Measurements from ENCODE around the gene WBP1L. TPM values are rescaled to one million over a fixed set of nuclear protein-coding genes. Genes with fewer than 3 reads are reported as not detected.

WBP1L gene
- total RNA-seq, 2 donors from 2014 or later = 32.3 to 42.7 TPM

DNA sequence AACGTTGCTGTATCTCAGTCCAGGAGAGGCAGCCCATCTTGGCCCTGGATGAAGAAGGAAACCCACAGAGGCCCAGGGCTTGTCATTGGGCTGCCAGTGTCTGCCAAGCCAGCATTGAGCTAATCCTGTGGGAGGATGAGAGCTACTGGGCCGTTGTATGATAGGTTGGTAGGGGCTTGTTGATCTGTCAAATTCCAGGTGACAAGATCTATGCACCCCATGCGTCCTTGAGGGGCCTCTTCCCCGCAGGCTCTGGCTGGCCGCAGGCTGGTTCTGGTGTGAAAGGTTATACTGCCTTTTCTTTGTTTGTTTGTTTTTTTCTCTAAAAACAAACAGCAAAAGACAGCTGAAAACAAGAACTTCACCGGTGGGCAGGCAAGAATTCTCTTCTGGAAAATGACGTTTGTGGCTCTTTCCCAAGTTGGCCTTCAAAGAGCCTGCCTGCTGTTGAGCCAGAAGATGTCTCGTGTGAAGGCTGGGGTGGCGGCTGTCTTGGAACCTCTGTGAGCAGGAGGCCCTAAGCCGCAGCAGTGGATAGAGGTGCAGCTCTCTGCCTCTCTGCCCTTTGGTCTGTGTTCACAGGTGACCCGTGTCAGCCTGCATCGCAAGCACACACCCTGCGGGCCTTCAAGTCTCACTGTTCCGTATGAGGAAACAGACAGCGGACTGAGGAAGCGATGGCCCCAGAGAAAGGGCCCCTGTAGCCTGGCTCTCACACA, 70.1 kb downstream of the WBP1L start:
- peak; percentile 67 for DNase-seq
- Histone ChIP-seq H3K27me3 (no peaks in the 10 kb centered on the region), H3K36me3 (peaks cover 21% of the 10 kb centered on the region), H3K4me3 (no peak overlapping the region), H3K9ac (ENCODE audit: low read depth in 2 of 2, low read length in 2 of 2) (no peak overlapping the region), H3K9me3 (no peaks in the 10 kb centered on the region), H3K4me1 (peaks cover 4% of the 10 kb centered on the region), H3K27ac (no peak overlapping the region)
- intact Hi-C loops (cut with DNase I) = no loop called here
- TF ChIP-seq, protein P1, sequence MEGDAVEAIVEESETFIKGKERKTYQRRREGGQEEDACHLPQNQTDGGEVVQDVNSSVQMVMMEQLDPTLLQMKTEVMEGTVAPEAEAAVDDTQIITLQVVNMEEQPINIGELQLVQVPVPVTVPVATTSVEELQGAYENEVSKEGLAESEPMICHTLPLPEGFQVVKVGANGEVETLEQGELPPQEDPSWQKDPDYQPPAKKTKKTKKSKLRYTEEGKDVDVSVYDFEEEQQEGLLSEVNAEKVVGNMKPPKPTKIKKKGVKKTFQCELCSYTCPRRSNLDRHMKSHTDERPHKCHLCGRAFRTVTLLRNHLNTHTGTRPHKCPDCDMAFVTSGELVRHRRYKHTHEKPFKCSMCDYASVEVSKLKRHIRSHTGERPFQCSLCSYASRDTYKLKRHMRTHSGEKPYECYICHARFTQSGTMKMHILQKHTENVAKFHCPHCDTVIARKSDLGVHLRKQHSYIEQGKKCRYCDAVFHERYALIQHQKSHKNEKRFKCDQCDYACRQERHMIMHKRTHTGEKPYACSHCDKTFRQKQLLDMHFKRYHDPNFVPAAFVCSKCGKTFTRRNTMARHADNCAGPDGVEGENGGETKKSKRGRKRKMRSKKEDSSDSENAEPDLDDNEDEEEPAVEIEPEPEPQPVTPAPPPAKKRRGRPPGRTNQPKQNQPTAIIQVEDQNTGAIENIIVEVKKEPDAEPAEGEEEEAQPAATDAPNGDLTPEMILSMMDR (IDR thresholded peaks at IDR 0.05) = no peak

DNA sequence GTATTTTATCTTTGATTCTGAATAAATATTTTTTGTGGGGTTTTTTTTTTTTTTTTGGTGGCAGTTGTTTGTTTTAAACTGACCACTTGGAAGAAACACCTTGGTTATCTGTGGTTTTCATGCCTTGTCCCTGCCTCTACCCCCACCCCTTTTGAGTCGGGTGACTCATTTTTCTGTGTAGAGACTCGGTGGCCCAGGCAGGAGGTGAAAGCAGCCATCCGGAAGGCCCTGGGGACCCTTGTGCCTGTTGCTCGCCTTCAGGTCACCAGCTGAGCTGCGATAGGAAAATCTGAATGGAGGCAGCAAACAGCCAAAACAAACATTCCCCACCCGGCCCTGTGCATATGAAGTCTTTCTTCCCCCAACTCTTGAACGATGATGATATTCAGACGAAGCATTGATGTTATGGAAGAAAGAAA, 70.7 kb downstream of the WBP1L start:
- peaks cover 4% of the 10 kb centered on the region for H3K4me1 ChIP-seq
- no peaks in the 10 kb centered on the region for H3K27me3 ChIP-seq
- H3K9me3 ChIP-seq = no peaks in the 10 kb centered on the region
- no peak overlapping the region for H3K9ac ChIP-seq (ENCODE audit: low read depth in 2 of 2, low read length in 2 of 2)
- intact Hi-C loops (cut with DNase I) = no loop called here
- TF ChIP-seq, protein P1 (IDR thresholded peaks at IDR 0.05) = no peak
- DNase-seq = no peak
- peaks cover 21% of the 10 kb centered on the region for H3K36me3 ChIP-seq
- no peak overlapping the region for H3K4me3 ChIP-seq
- no peak overlapping the region for H3K27ac ChIP-seq

DNA sequence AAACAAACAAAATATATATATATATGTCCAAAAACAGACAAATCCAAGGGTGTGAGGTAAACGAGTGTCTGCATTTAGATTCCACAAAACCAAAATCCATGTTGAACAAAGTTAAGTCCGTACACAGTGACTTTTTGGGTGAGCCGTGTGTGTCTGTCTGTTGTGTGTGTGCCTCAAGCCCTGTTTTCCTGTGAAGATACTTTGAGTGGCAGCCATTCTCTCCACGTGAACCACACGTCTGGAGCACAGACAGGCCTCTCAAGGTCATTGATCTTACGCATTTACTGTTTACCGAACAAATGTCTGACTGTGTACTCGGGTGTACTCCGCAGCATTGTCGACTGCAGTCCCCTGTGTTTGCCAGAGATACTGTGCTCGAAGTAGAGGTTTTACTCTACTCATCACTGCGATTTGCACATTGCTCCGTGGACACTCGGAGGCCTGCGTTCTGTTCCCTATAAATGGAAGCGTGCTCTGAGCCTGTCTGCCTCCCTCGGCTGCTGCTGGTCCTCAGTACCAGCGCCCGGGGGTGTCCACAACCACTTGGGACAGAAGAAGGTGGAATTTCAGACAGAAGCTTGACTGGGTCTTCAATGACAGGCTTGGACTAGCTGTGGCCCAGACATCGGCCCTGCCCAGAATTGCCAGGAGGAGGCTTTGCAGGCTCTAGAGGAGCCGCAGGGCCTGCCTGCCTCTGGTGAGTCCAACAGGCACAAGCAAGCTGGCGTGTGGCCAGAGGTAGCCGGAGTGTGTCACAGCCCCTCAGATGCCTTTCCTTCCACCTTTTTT, 71.3 kb downstream of the WBP1L start:
- Histone ChIP-seq H3K27me3 (no peaks in the 10 kb centered on the region), H3K9ac (ENCODE audit: low read depth in 2 of 2, low read length in 2 of 2) (peak overlapping the region in 1 of 2 donors; percentile 30), H3K9me3 (no peaks in the 10 kb centered on the region), H3K4me1 (peaks cover 4% of the 10 kb centered on the region), H3K36me3 (peaks cover 21% of the 10 kb centered on the region), H3K4me3 (no peak overlapping the region), H3K27ac (peak overlapping the region; percentile 75)
- TF ChIP-seq, protein P1 (IDR thresholded peaks at IDR 0.05) = no peak
- DNase-seq = no peak
- intact Hi-C loops (cut with DNase I) = no loop called here

DNA sequence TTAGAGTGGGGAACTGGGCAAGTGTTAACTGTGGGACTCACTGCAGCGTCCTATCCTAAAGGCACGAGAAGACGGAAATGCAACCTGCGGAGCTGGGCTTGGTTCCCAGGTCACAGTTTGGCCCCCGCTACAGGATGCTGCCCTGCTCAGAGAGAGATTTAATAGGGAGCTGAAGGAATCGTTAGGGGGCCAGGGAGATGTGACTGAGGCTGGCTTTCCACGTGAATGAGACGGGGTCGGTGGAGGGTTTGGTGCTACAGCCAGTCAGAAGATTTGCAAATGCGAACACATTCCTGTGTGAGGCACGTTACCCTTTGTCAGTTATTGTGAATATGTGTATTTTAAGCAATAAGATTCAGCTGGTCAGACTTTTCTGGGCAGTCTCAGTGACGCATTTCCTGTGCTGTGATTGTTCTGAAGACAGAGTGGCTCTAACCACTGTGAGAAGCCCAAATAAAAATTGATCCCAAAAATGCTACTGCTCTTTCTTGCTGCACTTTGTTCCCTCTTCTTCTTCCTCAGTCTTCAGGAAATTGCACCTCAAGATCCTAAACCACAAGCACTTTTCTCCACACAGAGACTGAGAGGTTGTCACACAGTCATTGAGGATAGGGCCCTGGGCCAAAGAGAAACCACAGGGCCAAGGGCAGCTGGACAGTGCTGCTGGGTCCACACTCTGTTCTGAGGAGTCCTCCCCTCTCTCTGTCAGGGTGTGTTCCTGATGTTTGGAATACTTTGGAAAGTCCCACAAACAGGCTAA, 72.2 kb downstream of the WBP1L start:
- peak overlapping the region; percentile 75 for H3K27ac ChIP-seq
- TF ChIP-seq, protein P1 (IDR thresholded peaks at IDR 0.05) = no peak
- peaks cover 4% of the 10 kb centered on the region for H3K4me1 ChIP-seq
- peaks cover 21% of the 10 kb centered on the region for H3K36me3 ChIP-seq
- H3K4me3 ChIP-seq = no peak overlapping the region
- H3K27me3 ChIP-seq = no peaks in the 10 kb centered on the region
- H3K9me3 ChIP-seq = no peaks in the 10 kb centered on the region
- H3K9ac ChIP-seq (ENCODE audit: low read depth in 2 of 2, low read length in 2 of 2) = peak overlapping the region in 1 of 2 donors; percentile 37
- intact Hi-C loops (cut with DNase I) = no loop called here
- DNase-seq = no peak

DNA sequence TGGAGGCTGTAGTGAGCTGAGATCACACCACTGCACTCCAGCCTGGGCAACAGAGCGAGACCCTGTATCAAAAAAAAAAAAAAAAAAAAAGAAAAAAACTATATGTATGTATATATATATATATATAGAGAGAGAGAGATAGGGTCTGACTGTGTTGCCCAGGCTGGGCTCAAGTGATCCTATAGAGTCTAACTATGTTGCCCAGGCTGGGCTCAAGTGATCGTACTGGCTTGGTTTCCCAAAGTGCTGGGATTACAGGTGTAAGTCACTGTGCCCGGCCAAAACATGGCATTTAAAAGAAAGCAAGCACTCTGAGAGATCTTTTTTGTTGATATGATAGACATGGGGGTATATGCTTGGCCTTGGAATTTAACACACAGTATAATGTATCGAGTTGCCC, 73.4 kb downstream of the WBP1L start:
- Histone ChIP-seq H3K4me1 (peaks cover 4% of the 10 kb centered on the region), H3K27me3 (no peaks in the 10 kb centered on the region), H3K9ac (ENCODE audit: low read depth in 2 of 2, low read length in 2 of 2) (no peak overlapping the region), H3K36me3 (peaks cover 13% of the 10 kb centered on the region), H3K9me3 (no peaks in the 10 kb centered on the region), H3K27ac (no peak overlapping the region), H3K4me3 (no peak overlapping the region)
- intact Hi-C loops (cut with DNase I) = no loop called here
- TF ChIP-seq, protein P1 (IDR thresholded peaks at IDR 0.05) = no peak
- no peak for DNase-seq
